ENCODE data around the gene PUSL1.

- TF ChIP-seq YY1 (IDR thresholded peaks at IDR 0.05; ENCODE audit: insufficient read depth, insufficient replicate concordance, low read depth, low read length) (no peak), FOSL2 (CRISPR knock-in tag; IDR thresholded peaks at IDR 0.05) (no peak)
These were observed 25.3 kb downstream of the PUSL1 start for GRCh38 chr1:1333551-1334241.

Data from HepG2 (cell line).